GM21737 (cell line): ENCODE measurements around the gene FABP1.

Experiments used
- ATAC-seq: cut with Tn5 transposase; IDR thresholded peaks from one replicate; pipeline ENCODE4 v1.9.1; 2021; ENCODE audit warnings: mild to moderate bottlenecking, moderate library complexity; ENCODE audit not compliant: unreplicated experiment

The FABP1 gene

GRCh38 chr2:88116669-88117432 is 11.0 kb downstream of the FABP1 start:
- ATAC-seq = no peak

DNA sequence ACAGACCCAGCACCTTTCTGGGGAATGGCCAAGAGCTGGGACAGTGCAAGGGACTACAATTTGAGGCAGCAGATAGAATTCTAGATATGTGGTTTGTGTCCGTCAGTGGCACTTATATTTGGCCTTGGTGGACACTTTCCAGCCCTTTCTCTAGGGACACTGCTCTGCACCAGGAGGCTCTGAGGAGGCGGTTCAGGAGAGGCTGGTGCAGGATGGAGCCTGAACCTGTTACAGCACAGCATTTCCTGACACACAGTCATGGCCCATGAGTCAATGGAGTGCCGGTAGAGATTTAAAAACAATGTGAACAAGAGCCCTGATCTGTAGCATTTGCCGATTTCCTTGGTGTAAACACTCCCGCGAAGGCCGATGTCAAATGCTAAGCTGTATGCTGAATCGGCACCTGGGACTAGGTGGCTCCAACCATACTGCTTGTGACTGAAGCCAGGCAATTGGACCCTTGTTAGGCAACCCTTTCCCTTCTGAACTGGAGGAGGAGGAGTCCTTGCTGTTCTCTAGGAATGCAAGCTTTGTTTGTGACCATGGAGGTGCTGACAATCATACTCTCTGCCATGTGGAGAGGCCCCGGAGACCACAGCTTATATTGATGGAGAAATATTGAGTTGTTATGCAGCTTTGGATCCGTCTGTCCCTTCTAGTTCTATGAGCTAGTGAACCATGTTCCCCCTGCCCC is 11.9 kb downstream of the FABP1 start:
- no peak for ATAC-seq

DNA sequence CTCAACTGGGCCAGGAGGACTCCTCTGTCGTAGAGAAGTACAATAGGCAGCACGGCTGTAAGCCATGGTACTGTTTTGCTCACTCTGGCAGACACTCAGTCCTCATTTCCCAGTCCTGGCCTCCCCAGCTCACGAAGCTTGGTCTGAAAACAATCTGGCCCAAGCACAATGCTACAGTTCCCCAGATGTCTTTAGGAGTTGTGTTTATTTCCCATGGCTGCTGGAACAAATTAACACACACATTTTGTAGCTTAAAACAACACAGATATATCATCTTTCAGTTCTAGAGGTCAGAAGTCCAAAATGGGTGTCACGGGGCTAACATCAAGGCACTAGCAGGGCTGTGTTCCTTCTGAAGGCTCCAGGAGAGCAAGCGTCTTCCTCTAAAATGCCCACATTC is 13.0 kb downstream of the FABP1 start:
- ATAC-seq = no peak

DNA sequence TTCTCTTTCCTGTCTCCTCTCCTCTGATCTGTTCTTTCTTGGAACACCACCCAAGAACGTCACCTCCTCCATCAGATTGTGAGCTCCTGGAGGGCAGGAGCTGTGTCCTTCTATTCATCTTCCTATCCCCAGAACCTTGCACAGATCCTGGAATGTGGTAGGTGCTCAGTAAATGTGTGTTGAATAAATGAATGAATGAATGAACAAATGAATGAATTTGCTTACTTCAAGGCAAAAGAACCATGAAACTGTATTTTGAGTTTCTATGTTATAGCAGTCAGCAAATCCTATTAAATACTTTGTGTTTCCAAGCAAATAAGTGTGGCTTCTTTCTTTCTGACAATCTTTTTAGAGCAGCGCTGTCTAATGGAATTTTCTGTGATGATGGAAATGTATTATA is 14.8 kb downstream of the FABP1 start:
- no peak for ATAC-seq

GRCh38 chr2:88110830-88111229 is 17.0 kb downstream of the FABP1 start:
- ATAC-seq = no peak

DNA sequence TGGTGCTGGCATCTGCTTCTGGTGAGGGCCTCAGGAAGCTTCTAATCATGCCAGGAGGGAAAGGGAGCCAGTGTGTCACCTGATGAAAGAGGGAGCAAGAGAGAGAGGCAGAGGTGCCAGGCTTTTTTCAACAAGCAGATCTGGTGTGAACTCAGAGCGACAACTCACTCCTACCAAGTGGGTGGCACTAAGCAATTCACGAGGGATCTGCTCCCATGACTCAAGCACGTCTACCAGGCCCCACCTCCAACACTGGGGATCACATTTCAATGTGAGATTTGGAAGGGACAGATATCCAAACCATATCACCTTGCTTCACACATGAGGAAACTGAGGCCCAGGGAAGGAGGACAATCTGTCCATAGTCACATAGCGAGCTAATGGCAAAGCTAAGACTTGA is 19.1 kb downstream of the FABP1 start:
- no peak for ATAC-seq

- ATAC-seq = no peak
Observed at GRCh38 chr2:88100489-88100858, 27.4 kb downstream of the FABP1 start.

GRCh38 chr2:88099798-88100488 is 27.9 kb downstream of the FABP1 start:
- ATAC-seq = no peak

DNA sequence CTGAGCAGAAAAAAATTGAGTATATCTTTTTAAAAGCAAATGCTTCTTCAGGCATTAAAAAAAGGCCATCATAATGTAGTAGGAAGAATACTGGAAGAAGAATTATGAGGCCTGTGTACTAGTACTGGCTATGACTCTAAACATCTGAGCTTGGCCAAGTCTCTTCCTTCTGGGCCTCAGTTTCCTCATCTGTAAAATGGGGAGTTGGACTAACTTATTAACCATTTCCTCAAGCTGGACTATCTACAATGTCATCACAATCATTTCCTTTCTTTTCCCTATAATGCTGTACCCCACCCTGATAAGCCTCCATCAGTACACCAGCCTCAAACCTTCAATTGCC is 29.3 kb downstream of the FABP1 start:
- no peak for ATAC-seq

DNA sequence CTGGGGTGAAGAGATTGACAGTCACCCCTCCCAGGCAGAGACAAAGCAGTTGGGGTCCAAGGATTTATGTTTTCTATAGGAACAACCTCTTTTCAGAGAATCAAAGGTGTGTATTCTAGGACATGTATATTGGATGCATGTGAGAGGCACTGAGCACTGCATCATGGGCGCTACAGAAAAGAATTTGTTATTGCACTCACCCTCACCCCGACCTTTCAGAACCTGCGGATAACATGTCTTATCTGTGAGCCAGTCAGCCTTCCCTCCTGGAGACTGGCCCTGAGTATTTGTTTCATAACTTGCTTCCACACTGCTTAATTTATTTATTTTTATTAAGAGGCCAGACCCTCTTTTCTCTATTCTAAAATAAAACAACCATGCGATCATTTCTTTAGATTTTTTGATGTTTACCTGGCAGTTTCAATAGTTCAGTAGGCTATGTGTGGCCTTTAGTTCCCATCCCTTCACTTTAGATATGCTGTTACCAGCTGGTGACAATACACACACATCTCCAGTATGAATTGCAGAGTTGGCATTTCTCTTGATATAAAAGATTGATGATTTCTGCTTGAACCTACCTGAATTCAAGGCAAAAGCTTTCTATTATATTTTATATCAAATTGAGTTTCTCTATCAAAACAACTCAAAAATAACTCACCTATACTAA is 29.8 kb downstream of the FABP1 start:
- no peak for ATAC-seq

DNA sequence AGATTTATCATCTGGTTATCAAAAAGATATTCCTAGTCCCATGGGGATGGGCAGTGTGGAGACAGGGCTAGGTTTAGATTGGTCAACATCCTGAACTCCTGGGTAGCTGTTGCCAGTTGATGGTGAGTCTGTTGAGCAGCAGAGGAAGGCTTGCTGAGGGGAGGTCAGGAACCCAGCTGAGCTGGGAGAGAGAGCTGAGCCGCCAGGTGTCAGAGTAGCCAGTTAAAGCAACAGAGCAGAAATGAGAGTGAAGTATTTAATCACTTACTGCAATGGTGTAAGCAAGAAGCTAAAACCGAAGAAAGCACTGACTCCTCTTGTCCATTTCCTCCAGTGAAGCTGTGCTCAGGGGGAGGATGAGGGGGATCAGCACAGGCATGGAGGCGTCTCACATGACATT is 30.7 kb downstream of the FABP1 start:
- ATAC-seq = no peak

- no peak for ATAC-seq
Observed at GRCh38 chr2:88096708-88097107, 31.2 kb downstream of the FABP1 start.

GRCh38 chr2:88095022-88095421 is 32.8 kb downstream of the FABP1 start:
- no peak for ATAC-seq

DNA sequence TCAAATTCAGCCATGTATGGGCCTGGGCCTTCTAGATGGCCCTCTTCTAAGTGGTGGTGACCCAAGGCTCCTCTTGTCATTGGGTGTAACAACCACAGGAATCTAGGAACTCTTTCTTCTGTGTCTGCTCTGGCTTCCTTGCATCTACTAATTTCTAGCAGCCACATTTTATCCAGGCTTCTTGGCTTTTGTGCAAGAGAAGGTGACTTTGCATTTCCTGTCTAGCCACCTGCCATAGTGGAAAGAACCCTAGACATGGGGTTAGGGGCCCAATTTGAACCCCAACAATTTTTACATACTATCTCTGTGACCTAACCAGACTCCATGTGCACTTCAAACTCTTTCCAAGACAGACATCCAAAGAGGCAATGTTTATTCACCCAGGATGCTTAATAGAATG is 35.1 kb downstream of the FABP1 start:
- no peak for ATAC-seq

DNA sequence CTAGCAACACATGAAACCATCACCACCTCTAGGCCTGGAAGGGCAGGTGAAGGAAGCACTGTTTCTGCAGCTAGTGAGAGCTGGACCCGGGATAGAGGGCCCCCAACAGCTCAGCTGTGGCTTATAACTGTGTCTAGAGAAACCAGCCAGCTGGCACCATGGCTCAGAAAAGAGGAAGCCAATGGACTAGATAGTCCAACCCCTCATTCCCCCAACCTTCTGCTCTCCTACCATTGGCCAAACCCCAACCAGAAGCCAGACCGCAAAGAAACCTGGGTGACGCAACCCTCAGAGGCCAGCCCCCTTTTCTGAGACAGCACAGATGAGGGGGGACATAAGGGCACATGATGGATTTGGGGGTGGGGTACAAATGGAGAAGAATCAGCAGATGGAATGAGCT is 35.9 kb downstream of the FABP1 start:
- ATAC-seq = no peak

DNA sequence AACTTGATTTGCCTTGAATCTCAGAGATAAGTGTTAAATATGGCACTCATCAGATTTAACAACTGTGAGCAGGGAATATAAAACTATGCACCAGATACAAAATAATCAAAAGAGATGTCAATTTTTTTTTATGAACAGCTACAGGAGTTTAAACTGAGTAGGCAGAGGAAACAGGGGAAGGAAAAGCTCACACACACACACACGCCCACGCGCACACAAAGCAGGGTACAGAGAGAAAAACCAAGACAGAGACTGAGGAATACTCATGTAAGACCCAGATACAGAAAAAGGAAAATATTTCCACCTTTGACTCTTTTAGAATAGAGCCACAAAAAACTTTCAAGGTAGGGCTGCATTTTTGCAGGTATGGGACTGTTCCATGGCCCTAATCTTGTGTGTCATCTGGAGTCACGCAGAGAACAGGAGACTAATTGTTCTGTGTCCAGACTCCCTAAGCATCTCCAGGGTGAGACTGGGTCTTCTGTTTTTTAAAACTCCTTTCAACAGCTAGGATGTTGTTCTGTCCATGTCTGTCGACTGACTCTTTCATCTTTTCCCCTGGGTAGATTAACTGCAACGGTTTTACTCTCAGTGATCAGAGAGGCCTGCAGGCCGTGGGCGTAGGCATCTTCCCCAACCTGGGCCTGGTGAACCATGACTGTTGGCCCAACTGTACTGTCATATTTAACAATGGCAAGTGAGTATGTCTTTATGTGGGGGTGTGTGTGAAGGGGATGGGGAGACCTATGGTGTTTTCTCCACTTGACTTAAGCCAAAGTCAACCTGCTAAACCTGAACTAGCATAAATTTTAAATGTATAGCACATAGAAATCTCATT is 37.2 kb downstream of the FABP1 start:
- ATAC-seq = no peak

DNA sequence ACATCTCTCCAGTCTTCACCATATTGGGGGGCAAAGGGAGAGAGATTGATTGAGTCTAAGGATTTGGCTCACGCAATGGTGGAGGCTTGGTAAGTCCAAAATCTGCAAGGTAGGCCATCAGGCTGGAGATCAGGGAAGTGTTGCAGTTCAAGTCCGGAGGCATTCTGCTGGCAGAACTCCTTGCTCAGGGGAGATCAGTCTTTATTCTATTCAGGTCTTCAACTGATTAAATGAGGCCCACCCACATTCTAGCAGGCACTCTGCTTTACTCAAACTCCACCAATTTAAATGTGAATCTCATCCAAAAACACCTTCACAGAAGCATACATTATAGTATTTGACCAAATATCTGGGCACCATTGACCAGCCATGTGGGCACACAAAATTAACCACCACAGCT is 38.9 kb downstream of the FABP1 start:
- ATAC-seq = no peak

DNA sequence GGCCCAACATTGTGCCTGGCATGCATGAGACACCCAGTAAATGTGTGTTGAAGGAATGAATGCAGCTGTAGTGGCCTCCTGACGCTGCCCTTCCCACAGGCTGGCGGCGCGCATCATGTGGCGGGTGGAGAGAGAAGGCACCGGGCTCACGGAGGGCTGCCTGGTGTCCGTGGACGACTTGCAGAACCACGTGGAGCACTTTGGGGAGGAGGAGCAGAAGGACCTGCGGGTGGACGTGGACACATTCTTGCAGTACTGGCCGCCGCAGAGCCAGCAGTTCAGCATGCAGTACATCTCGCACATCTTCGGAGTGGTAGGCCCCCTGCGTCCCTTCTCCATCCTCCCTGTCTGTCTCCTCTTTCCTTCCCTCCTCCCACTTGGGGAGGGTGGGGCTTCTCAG is 40.1 kb downstream of the FABP1 start:
- ATAC-seq = no peak

GRCh38 chr2:88087073-88087472 is 40.8 kb downstream of the FABP1 start:
- no peak for ATAC-seq

- no peak for ATAC-seq
Observed at GRCh38 chr2:88086401-88086800, 41.5 kb downstream of the FABP1 start.

GRCh38 chr2:88085602-88086001 is 42.3 kb downstream of the FABP1 start:
- no peak for ATAC-seq
